Stromal cell of bone marrow (primary cell): ENCODE measurements around the gene SDHAF4.
A peak's percentile ranks its signal among the peaks of the same experiment; 100 is the strongest.
"Not testable (repeated sequence)": the region's sequence is repeated elsewhere in the genome, so short reads cannot be mapped to it uniquely, and the experiment has no call there.

Experiments
- DNase-seq: peaks from one replicate; pipeline ENCODE4 v3.0.0-alpha.2; 2012; ENCODE audit warnings: low read depth

The SDHAF4 gene

DNA sequence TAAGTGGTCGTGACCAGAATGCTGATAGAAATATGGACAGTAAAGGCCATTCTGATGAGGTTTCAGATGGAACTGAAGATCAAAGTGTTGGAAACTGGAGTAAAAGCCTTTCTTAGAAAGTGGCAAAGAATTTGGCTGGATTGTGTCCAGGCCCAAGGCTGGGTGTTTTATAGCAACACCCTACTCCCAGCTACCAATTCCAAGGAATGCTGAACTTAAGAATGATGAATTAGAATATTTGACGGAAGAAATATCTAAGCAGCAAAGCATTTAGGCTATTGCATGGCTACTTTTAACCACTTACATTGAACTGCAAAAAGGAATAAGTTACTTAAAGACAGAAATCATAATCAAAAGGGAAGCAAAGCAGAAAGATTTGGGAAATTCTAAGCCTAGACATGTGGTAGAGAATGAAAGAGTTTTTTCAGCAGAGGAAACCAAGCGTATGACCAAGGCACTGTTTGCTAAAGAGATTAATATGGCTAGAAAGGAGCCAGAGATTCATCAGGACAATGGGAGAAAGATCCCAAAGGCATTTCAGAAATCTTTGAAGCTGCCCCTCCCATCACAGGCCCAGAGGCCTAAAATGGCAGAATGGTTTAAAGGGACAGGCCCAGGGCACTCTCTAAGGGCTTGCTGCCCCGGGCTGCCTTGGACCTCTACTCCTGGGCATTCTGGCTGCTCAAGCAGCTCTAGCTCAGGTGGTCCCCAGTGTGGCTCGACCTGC is 25.8 kb downstream of the SDHAF4 start:
- no peak for DNase-seq

- DNase-seq, result no peak
These were observed 26.4 kb downstream of the SDHAF4 start for GRCh38 chr6:70593118-70593486.

DNA sequence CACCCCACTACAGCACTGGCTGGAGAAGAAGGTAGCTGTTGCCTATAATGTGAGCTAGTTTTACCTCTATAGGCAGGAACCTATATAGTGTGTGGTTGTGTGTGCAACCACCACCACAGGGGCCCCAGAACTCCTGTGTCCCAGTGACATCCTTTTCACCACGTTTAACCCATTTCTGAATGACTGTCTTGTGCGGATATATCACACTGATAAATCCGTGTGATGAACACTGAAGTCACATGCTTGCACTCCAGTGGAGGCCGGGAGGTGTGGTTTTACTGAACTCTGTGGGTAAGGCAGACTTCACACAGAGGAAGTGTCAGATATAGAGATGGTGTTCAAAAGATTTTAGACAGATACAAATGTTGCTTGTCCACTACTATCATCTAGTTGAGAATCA is 32.5 kb downstream of the SDHAF4 start:
- DNase-seq, result no peak

GRCh38 chr6:70601014-70601413 is 34.3 kb downstream of the SDHAF4 start:
- no peak for DNase-seq

DNA sequence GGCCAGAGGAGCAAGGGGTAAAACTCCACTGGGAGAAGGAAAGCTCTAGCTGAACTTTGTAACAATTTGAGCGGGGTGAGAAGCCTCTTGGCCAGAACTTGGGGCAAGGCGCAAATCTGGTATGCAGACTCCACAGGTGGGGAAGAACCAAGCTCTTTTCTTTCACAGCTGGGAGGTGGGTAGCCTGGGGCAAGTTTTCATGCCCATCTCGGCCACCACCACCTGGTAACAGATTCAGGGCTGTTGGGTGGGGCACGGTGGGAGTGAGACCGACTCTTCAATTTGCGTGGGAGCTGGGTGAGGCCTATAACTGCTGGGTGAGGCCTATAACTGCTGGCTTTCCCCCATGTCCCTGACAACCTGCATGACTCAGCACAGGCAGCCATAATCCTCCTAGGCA is 37.5 kb downstream of the SDHAF4 start:
- no peak for DNase-seq

DNA sequence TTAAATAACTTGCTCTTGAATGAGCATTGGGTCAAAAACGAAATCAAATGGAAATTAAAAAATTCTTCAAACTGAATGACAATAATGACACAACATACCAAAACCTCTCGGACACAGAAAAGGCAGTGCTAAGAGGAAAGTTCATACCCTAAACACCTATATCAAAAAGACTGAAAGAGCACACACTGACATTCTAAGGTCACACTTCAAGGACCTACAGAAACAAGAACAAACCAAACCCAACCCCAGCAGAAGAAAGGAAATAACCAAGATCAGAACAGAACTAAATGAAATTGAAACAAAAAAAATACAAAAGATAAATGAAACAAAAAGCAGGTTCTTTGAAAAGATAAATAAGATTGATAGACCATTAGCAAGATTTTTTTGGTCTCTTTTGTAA is 40.6 kb downstream of the SDHAF4 start:
- DNase-seq, result not testable (repeated sequence)

DNA sequence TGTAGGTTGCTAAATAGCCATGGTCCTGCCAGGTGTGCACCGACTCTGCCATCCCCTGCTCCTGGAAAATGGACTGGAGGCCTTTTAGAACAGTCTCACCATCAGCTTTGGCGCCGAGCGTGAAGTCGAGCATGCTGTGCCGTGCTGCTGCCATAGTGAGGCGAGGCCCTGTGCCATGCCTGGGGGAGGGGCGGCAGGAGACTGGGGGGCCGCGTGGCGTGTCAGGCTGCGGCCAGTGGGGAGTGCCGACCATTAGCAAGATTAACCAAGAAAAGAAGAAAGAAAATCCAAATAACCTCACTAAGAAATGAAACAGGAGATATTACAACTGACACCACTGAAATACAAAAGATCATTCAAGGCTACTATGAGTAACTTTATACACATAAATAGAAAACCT is 42.5 kb downstream of the SDHAF4 start:
- DNase-seq, result not testable (repeated sequence)

DNA sequence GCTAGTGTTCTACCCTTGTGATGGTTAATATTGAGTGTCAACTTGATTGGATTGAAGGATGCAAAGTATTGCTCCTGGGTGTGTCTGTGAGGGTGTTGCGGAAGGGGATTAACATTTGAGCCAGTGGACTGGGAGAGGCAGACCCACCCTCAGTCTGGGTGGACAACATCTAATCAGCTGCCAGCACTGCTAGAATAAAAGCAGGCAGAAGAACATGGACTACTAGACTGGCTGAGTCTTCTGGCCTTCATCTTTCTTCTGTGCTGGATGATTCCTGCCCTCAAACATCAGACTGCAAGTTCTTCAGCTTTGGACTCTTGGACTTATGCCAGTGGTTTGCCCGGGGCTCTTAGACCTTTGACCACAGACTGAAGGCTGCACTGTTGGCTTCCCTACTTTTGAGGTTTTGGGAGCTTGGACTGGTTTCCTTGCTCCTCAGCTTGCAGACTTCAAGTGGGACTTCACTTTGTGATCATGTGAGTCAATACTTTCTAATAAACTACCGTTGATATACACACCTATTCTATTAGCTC is 50.1 kb downstream of the SDHAF4 start:
- no peak for DNase-seq

DNA sequence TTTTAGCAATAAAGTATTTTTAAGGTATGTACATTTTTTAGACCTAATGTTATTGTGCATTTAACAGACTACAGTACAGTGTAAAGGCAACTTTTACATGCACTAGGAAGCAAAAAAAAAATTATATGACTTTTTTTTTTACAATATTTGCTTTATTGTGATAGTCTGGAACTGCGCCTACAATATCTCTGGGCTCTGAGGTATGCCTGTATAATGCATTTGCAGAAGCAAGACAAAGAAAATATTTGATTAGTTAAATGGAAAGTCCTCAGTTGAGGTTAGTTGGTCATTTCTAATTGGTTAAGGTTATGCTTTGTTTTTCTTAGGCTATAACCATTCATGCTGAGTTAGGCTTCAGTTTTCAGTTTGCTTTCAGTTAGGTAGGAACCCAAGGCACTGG is 54.0 kb downstream of the SDHAF4 start:
- no peak for DNase-seq

- peak; percentile 25 for DNase-seq
These were observed 55.7 kb downstream of the SDHAF4 start for GRCh38 chr6:70622461-70622860.

DNA sequence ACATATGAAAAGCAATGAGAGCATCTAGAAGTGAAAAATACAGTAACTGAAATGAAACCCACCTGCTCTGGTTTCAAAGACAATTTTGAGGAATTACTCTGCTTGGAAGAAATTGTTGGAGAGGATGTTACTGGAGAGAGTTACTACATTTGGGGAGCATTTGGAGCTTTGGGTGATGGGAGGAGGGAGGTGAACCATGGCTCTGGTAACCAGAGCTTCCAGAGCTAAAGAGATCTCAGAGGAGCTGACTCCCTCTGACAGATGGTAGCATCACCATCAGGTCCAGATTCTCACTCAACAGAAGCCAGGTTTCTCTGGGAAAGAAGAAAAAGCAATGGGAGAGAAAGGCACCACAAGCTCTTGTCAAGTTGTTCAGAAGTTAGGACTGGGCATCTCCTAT is 58.7 kb downstream of the SDHAF4 start:
- DNase-seq, result no peak

GRCh38 chr6:70627500-70628254 is 60.9 kb downstream of the SDHAF4 start:
- DNase-seq, result no peak

DNA sequence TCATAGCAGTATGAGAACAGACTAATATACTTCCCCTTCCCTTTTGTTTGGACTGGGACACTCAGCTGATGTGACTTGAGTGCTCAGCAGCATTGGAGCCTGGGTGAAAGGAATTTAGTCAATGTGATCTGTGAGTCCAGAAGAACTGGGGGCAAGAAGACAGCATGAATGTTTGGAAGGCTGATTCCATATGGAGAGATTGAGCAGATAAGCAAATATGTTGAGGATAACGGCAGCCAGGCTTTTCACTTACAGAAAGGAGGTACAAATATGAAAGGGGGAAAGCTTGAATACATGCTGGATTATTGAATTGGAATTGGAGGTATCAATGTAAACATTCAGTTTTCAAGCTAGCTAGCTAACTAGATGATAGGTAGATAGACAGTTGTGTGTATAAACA is 63.2 kb downstream of the SDHAF4 start:
- DNase-seq, result no peak

- DNase-seq, result no peak
These were observed 67.1 kb downstream of the SDHAF4 start for GRCh38 chr6:70633870-70634269.

GRCh38 chr6:70636596-70636995 is 69.9 kb downstream of the SDHAF4 start:
- DNase-seq, result no peak

- no peak for DNase-seq
These were observed 71.7 kb downstream of the SDHAF4 start for GRCh38 chr6:70638468-70638867.
